Prostate gland (tissue), 2 donors: ENCODE results near the gene ADPRM.

ENCODE experiments used
- CTCF ChIP-seq, 4 experiments: fragments of 200-600 bp in 2 of 4; fragments of 450-650 bp in 2 of 4; sonication (generic) in 2 of 4; IDR thresholded peaks; 1 replicate in 3 of 4; 2 replicates in 1 of 4; pipeline ENCODE4 v1.5.1; 2016 to 2019; ENCODE audit warnings: antibody characterized with exemption in 4 of 4, mild to moderate bottlenecking in 2 of 4, moderate library complexity in 2 of 4
- POLR2A ChIP-seq: fragments of 450-650 bp; IDR thresholded peaks from one replicate; pipeline ENCODE4 v1.6.1; 2016; ENCODE audit warnings: antibody characterized with exemption, mild to moderate bottlenecking
- POLR2AphosphoS5 ChIP-seq: sonication (generic); formaldehyde crosslinking; IDR thresholded peaks from one replicate; pipeline ENCODE4 v1.6.1; 2017; ENCODE audit warnings: antibody characterized with exemption

GRCh38 chr17:10668775-10669174 is 28.6 kb upstream of the ADPRM start:
- TF ChIP-seq POLR2AphosphoS5 = no peak
- no peak for TF ChIP-seq CTCF (IDR thresholded peaks at IDR 0.05)
- TF ChIP-seq POLR2A = no peak
